Vagina (tissue), 2 donors: Measurements from ENCODE around the gene OR10H3. TPM values are rescaled to one million over a fixed set of nuclear protein-coding genes. Genes with fewer than 3 reads are reported as not detected.
A peak's percentile ranks its signal among the peaks of the same experiment; 100 is the strongest.
"Not testable (repeated sequence)": the region's sequence is repeated elsewhere in the genome, so short reads cannot be mapped to it uniquely, and the experiment has no call there.

Experiments used
- DNase-seq, 2 donors: peaks; one replicate each; pipeline ENCODE4 v3.0.0-alpha.2; 2017; ENCODE audit errors: extremely low spot score in 2 of 2
- H3K27ac ChIP-seq: fragments of 200-600 bp; sonication (generic); one replicate; pipeline ENCODE4 v1.5.1; 2019
- H3K27me3 ChIP-seq: fragments of 200-600 bp; sonication (generic); one replicate; pipeline ENCODE4 v1.5.1; 2019
- H3K36me3 ChIP-seq, 2 donors: fragments of 200-600 bp; sonication (generic); one replicate each; pipeline ENCODE4 v1.5.1; 2017 to 2019
- H3K4me1 ChIP-seq: fragments of 200-600 bp; sonication (generic); one replicate; pipeline ENCODE4 v1.5.1; 2019
- H3K4me3 ChIP-seq, 2 donors: fragments of 200-600 bp; sonication (generic); 1 replicate in 1 of 2; 2 replicates in 1 of 2; pipeline ENCODE4 v1.5.1; 2016 to 2019
- H3K9me3 ChIP-seq: fragments of 200-600 bp; sonication (generic); one replicate; pipeline ENCODE4 v1.5.1; 2019
- CTCF ChIP-seq, 3 experiments: fragments of 450-650 bp in 2 of 3; fragments of 200-600 bp in 1 of 3; sonication (generic) in 1 of 3; IDR thresholded peaks; one replicate each; pipeline ENCODE4 v1.5.1; 2017 to 2019; ENCODE audit warnings: antibody characterized with exemption in 3 of 3, mild to moderate bottlenecking in 2 of 3, moderate library complexity in 2 of 3
- POLR2A ChIP-seq, 2 donors: fragments of 450-650 bp; IDR thresholded peaks; one replicate each; pipeline ENCODE4 v1.6.1; 2017; ENCODE audit warnings: antibody characterized with exemption in 2 of 2, mild to moderate bottlenecking in 2 of 2, moderate library complexity in 2 of 2
- POLR2AphosphoS5 ChIP-seq, 2 donors: sonication (generic); formaldehyde crosslinking; IDR thresholded peaks; one replicate each; pipeline ENCODE4 v1.9.0; 2017; ENCODE audit warnings: antibody characterized with exemption in 2 of 2, mild to moderate bottlenecking in 2 of 2, low read depth in 1 of 2; ENCODE audit not compliant: insufficient read depth in 1 of 2
- intact Hi-C: fragments of 100-400 bp; cut with DNase I; formaldehyde crosslinking; loops from one replicate; pipeline ENCODE4 v1.15.1; 2023
- total RNA-seq: library from RNA; depleted of rRNA; stranded (reverse); fragments of >200 nt; gene quantifications from one replicate; pipeline ENCODE4 v1.2.3, GENCODE V29; 2016

OR10H3 gene
- total RNA-seq, 1 donor from 2014 or later = not detected

- H3K27ac ChIP-seq = no peak overlapping the region
- intact Hi-C loops = no loop called here
Observed at GRCh38 chr19:15781661-15782060, 43.9 kb downstream of the OR10H3 start.

GRCh38 chr19:15782211-15782610 is 44.4 kb downstream of the OR10H3 start:
- H3K4me3 ChIP-seq = no peak overlapping the region
- peaks cover 17% of the 10 kb centered on the region for H3K4me1 ChIP-seq
- no peaks in the 10 kb centered on the region for H3K27me3 ChIP-seq
- intact Hi-C loops = no loop called here
- DNase-seq = peak in 1 of 2 donors; percentile 71
- TF ChIP-seq POLR2A (IDR thresholded peaks at IDR 0.05) = no peak
- no peak for TF ChIP-seq POLR2AphosphoS5 (IDR thresholded peaks at IDR 0.05; ENCODE audit: insufficient read depth in 1 of 2, low read depth in 1 of 2)
- TF ChIP-seq CTCF (IDR thresholded peaks at IDR 0.05) = no peak
- H3K9me3 ChIP-seq = no peaks in the 10 kb centered on the region
- H3K36me3 ChIP-seq = no peaks in the 10 kb centered on the region
- H3K27ac ChIP-seq = no peak overlapping the region

More at GRCh38 chr19:15781661-15782060, 43.9 kb downstream of the OR10H3 start:
- H3K4me1 ChIP-seq = peaks cover 17% of the 10 kb centered on the region
- no peak for TF ChIP-seq POLR2AphosphoS5 (IDR thresholded peaks at IDR 0.05; ENCODE audit: insufficient read depth in 1 of 2, low read depth in 1 of 2)
- no peak for TF ChIP-seq CTCF (IDR thresholded peaks at IDR 0.05)
- no peak for TF ChIP-seq POLR2A (IDR thresholded peaks at IDR 0.05)
- no peaks in the 10 kb centered on the region for H3K9me3 ChIP-seq
- H3K27me3 ChIP-seq = no peaks in the 10 kb centered on the region
- peak in 1 of 2 donors; percentile 25 for DNase-seq
- H3K36me3 ChIP-seq = no peaks in the 10 kb centered on the region
- H3K4me3 ChIP-seq = no peak overlapping the region

- H3K9me3 ChIP-seq, H3K27me3 ChIP-seq, intact Hi-C loops, H3K4me3 ChIP-seq, H3K27ac ChIP-seq, H3K36me3 ChIP-seq: not testable (repeated sequence)
- peak in 1 of 2 donors; percentile 19 for DNase-seq
- peaks cover 17% of the 10 kb centered on the region for H3K4me1 ChIP-seq
Observed at GRCh38 chr19:15782896-15783295, 45.1 kb downstream of the OR10H3 start.

GRCh38 chr19:15787611-15788155 is 49.9 kb downstream of the OR10H3 start, which contains the start of gene OR10H5:
Gene OR10H5 (plus strand): TSS chr19:15787661. CDS start chr19:15794049, 6,388 bp downstream.
- no peaks in the 10 kb centered on the region for H3K27me3 ChIP-seq
- H3K4me3 ChIP-seq = no peak within 1 kb of the TSS
- DNase-seq = no peak
- TF ChIP-seq POLR2AphosphoS5 (IDR thresholded peaks at IDR 0.05; ENCODE audit: insufficient read depth in 1 of 2, low read depth in 1 of 2) = no peak
- no peak for TF ChIP-seq POLR2A (IDR thresholded peaks at IDR 0.05)
- TF ChIP-seq CTCF (IDR thresholded peaks at IDR 0.05) = no peak
- no peaks in the 10 kb centered on the region for H3K9me3 ChIP-seq
- no peak within 1 kb of the TSS for H3K27ac ChIP-seq
- intact Hi-C loops = no loop called here
- H3K36me3 ChIP-seq = no peaks in the 10 kb centered on the region
- no peaks in the 10 kb centered on the region for H3K4me1 ChIP-seq

GRCh38 chr19:15788594-15789270 is 50.9 kb downstream of the OR10H3 start:
- Histone ChIP-seq H3K9me3 (no peaks in the 10 kb centered on the region), H3K4me3 (no peak overlapping the region), H3K27me3 (no peaks in the 10 kb centered on the region), H3K36me3 (no peaks in the 10 kb centered on the region), H3K27ac (no peak overlapping the region), H3K4me1 (no peaks in the 10 kb centered on the region)
- TF ChIP-seq POLR2A (IDR thresholded peaks at IDR 0.05) (no peak), POLR2AphosphoS5 (IDR thresholded peaks at IDR 0.05; ENCODE audit: insufficient read depth in 1 of 2, low read depth in 1 of 2) (no peak), CTCF (IDR thresholded peaks at IDR 0.05) (no peak)
- intact Hi-C loops = no loop called here
- DNase-seq = no peak
